HG03354 (cell line): ENCODE results near the gene ETV3.

Source experiments
- ATAC-seq: cut with Tn5 transposase; IDR thresholded peaks from one replicate; pipeline ENCODE4 v1.9.1; 2021; ENCODE audit warnings: mild to moderate bottlenecking; ENCODE audit not compliant: unreplicated experiment, poor library complexity, severe bottlenecking

The ETV3 gene

GRCh38 chr1:157163273-157164127 lies 25.3 kb upstream of the ETV3 start:
- ATAC-seq, result no peak

DNA sequence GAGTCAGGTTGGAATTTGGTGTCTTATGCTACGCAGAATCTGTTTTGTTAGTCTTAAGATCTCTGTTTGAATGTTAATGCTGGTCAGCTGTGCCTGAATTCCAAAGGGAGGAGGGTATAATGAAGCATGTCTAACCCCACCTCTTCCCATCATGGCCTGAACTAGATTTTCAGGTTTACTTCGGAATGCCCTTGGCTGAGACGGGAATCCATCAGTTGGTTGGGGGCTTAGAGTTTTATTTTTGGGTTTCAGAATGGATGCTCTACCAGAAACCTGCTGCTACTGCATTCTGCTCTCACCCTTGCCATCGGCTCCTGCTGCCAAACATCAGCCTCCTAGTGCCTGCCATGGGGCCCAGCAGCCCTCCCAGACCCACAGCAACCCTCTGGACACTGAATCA lies 24.1 kb upstream of the ETV3 start:
- no peak for ATAC-seq

GRCh38 chr1:157161901-157162300 lies 23.7 kb upstream of the ETV3 start:
- ATAC-seq, result no peak

GRCh38 chr1:157158967-157159366 lies 20.8 kb upstream of the ETV3 start:
- ATAC-seq, result no peak

DNA sequence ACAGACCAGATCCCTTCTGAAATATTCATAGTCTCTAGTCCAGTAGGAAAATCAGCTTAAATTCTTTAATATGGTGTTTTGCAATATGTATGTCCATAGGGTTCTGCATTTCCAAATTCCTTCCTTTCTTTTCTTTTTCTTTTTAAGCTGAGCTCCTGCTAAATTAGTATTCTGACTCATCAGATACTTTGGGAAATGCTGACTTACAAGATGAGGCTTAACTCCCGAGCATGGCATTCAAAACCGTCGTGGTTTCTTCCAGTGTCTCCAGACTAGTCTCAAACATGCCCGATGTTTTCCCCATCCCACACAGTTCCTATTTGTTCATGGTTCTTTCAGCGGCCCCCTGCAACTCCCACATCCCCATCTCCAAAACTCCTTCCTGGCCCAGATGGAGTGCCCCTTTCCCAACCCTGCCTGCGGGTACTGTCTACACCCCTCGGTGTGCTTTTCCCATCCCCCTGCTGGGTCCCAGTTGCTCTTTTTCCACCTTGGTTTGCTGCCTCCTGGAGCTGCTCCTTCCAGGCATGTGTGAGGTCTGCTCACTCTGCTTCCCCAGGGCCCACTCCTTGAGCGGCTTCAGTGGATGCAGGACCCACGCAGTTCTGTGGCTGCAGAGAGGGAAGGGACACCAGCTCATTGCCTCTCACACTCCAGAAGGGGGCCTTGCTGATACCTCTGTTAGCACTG lies 19.5 kb upstream of the ETV3 start:
- no peak for ATAC-seq

DNA sequence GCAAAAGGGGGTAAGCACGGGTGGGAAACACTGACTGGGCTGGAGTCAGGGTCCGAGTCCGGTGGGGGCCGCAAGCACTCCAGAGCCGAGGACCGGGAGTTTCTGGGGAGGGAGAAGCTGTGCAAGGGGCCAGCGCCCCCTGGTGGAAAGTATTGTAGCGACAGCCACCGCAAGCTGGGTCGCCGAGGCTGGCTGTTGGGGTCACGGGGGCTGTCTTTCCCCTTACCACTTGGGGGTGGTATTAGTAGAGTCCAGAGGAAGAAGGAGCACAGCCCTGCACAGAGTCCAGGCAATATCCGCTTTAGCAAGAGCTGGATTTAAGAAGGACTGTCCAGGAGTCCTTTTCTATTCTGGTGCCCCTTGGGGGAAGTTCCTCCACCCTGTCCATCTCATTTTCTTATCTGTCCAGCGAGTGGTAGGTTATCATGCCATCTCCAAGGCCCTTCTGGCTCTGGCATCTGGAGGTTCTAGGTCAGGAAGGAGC lies 17.9 kb upstream of the ETV3 start:
- peak; percentile 57 for ATAC-seq

DNA sequence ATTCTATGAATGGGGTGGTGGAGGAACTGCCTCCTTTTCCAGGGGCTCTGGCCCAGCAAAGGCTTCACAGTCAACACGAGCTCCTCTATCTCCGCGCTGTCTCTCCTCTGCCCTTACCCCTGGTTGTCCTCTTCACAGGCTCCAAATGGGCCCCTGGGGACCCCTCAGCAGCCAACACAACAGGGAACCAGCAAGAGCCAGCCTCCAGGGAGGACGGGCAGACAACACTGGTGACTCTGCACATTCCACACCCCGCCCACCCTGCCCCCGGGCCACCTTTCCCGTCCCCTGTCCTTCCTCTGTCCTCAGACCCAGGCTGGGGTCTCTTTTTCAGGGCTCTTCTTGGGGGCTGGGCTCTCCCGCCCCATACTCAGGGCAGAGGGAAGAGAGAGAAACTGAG lies 17.5 kb upstream of the ETV3 start:
- ATAC-seq, result no peak

DNA sequence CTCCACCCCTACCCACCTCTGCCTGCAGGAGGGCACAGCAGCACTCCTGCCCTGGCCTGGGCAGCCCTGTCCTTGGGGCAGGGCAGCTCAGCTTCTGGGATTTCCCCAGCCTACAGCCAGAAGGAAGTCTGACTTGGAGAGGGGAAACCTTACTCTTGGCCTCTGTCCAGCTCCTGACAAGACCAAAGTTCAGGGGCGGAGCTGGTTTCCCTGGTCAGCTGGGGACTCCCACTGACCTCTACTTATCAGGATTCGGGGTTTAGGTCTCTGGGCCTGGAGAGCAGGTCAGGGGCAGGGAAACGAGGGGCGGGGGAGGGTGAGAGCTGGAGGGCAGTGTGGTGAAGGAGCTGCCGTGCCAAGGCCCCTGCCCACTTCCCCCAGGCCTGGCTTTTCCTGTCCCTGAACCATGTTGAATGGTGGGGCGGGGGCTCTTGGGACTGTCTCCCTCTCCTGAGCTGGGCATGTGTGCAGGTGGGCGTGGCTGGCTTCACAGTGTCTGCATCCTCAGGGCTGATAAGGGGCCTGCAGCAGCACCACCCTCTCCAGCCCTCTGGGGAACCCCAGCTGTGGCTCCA lies 16.8 kb upstream of the ETV3 start:
- ATAC-seq, result no peak

GRCh38 chr1:157154291-157154690 lies 16.1 kb upstream of the ETV3 start:
- no peak for ATAC-seq

DNA sequence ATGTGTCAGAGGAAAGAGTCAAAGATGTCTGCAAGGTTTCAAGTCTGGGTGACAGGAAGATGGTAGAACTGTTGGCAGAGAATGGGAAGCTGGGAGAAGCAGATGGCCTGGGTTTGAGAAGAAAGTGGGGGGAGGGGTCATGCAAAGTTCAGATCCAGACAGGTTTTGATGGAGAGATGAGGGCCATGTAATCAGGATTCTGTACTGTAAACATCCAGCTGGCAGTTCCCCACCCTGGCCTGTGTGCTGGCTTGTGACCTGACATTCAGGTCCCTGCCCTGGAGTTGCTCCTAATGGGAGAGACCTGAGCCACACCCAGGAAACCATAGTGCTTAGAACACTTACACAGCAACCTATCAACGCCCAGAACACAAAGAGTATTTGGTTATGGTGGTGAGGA lies 15.6 kb upstream of the ETV3 start:
- no peak for ATAC-seq

DNA sequence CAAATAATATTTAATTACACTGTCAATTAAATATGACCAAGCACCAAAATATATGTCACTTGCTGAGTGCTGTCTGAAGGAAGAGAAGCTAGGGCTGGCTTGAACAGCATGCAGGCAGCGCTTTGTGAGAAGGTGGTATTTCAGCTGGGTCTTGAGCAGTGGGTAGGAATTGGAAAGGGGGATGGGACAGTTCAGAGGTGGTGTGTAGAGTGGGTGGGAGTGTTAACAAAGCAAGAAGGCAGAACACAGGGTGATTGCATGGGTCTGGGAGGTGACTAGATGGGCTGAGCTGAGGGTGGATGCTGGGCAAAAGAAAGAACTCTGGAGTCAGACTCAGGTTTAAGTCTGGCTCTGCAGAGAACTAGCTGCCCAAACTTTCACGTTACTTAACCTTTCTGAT lies 14.3 kb upstream of the ETV3 start:
- no peak for ATAC-seq

- no peak for ATAC-seq
Observed at GRCh38 chr1:157151506-157151905, 13.3 kb upstream of the ETV3 start.

GRCh38 chr1:157151073-157151472 lies 12.9 kb upstream of the ETV3 start:
- ATAC-seq, result no peak

DNA sequence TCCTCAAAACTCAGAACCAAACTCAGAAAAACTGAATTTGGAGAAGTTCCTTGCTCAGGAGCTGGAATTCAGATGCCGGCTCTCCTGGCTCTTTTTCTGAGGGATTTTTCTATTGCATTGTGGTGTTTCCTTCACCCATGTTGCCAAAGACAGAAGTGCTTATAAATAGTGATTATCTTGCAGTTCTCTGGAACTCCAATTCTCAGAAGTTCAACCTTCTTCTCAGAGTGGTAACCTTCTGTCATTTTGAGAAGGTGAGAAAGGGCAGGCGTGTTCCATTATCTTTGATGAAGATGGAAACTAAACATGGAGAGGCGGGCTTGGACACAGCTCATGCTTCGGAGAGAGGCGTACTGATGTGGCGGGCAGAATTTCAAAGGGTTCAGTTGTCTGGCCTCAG lies 12.4 kb upstream of the ETV3 start:
- ATAC-seq, result no peak

DNA sequence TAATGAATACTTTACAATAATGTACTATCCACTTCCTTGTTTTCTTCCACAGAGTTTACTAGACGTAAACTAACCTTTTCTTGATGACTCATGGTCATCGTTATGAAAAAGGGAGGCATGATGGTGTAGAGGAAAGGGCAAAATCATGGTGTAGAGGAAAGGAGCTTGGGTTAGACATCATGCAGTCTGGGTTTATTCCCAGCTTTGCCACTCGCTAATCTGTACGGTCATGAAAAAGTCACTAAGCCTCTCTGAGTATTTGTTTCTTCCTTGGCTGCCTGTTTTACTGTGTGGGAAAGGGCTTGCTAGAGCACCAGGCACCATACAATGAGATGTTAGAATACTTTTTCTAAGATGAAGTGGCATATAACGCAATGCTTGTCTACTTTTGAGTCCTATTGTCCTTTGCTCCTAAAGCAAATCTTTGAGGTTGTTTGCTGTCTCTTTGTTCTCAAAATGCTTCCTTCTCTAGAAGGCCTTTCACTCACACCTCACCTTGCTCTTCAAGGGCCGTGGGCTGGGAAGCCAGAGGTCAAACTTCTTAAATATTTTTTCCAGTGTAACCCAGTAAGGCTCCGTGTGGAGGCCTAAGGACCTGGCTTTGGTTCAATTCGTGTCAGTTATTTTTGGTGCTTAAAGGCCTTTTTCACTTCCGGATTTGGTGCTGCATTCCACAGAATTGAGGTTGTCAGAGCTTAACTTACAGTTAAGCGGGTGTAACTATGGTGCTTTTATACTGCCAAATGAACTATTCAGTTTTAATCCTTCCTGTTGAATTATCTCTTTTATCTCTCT lies 9.9 kb upstream of the ETV3 start:
- no peak for ATAC-seq

- ATAC-seq, result no peak
Observed at GRCh38 chr1:157147037-157147436, 8.8 kb upstream of the ETV3 start.

GRCh38 chr1:157146244-157146643 lies 8.0 kb upstream of the ETV3 start:
- ATAC-seq, result no peak

DNA sequence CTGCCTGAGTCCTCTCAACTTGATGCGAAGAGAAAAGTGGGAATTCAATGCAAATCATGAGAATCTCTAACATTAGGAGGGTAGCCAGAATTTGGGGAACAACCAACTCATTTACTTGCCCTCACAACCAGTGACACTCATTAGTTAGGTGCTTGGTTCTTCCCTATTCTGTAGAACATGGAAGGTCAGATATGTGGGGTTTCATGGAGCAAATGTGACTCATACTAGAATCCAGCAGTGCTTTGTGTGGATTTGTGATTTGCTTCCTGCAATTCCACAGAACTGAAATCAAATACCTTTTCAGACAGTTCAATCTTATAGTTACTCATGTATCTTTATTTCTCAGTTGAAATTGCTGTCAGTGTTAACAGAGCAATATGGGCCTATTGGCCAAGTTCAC lies 6.9 kb upstream of the ETV3 start:
- no peak for ATAC-seq

DNA sequence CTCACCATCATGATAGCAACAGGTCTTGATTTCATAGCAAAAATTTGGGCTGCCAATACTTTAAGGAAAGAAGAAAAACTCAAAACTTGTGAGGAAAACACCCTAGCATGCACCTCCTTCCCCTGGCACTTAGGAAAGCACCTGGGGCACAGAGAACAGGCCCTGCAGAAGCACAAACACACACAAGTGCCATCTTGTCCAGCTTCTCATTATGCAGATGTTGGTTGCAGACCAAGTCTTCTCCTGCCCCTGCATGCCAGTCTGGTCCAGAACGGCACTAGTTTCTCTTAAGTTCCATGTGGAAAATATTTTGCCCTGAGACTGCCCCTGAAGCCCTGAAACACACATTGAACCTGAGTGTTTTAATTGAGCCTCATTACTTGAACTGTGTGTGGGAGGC lies 6.3 kb upstream of the ETV3 start:
- ATAC-seq, result no peak

GRCh38 chr1:157142765-157143423 lies 4.7 kb upstream of the ETV3 start:
- ATAC-seq, result no peak
